PC-3 (cell line): ENCODE data around the gene SPATA33.

Source experiments
- CTCF ChIP-seq: fragments of 300-600 bp; sonication (generic); conservative IDR thresholded peaks from 2 replicates; pipeline ENCODE4 v1.5.1; 2017; ENCODE audit warnings: antibody characterized with exemption, low read depth, mild to moderate bottlenecking, low read length
- EZH2phosphoT487 ChIP-seq: fragments of 300-600 bp; sonication (generic); IDR thresholded peaks from 2 replicates; pipeline ENCODE4 v1.6.1; 2018; ENCODE audit warnings: mild to moderate bottlenecking, antibody characterized with exemption, low read length, borderline replicate concordance

- TF ChIP-seq EZH2phosphoT487 (no peak), CTCF (no peak)
These were observed 29.7 kb downstream of the SPATA33 start for GRCh38 chr16:89687092-89687940.
